GM18951 (cell line): ENCODE results near the gene BEND7.
"Not testable (repeated sequence)": the region's sequence is repeated elsewhere in the genome, so short reads cannot be mapped to it uniquely, and the experiment has no call there.

ENCODE experiments used
- POLR2A ChIP-seq: IDR thresholded peaks from 4 replicates; pipeline ENCODE4 v1.6.1; 2011; ENCODE audit warnings: mild to moderate bottlenecking; ENCODE audit not compliant: insufficient read length, insufficient read depth; ENCODE audit errors: extremely low read depth
- in situ Hi-C: fragments of 300-500 bp; cut with MboI; formaldehyde crosslinking; loops from one replicate; pipeline ENCODE4 v1.12.0; 2022; ENCODE audit warnings: low sequenced_read_pairs, mixed read lengths, inconsistent platforms; ENCODE audit not compliant: unreplicated experiment

BEND7 gene, protein sequence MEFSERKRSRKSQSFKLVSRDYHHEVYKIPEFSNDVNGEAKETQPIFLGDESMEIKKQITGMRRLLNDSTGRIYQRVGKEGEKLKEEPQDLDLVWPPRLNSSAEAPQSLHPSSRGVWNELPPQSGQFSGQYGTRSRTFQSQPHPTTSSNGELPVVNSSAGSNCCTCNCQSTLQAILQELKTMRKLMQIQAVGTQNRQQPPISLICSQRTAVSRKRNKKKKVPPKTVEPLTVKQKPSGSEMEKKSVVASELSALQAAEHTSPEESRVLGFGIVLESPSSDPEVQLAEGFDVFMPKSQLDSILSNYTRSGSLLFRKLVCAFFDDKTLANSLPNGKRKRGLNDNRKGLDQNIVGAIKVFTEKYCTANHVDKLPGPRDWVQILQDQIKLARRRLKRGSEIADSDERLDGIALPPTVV

DNA sequence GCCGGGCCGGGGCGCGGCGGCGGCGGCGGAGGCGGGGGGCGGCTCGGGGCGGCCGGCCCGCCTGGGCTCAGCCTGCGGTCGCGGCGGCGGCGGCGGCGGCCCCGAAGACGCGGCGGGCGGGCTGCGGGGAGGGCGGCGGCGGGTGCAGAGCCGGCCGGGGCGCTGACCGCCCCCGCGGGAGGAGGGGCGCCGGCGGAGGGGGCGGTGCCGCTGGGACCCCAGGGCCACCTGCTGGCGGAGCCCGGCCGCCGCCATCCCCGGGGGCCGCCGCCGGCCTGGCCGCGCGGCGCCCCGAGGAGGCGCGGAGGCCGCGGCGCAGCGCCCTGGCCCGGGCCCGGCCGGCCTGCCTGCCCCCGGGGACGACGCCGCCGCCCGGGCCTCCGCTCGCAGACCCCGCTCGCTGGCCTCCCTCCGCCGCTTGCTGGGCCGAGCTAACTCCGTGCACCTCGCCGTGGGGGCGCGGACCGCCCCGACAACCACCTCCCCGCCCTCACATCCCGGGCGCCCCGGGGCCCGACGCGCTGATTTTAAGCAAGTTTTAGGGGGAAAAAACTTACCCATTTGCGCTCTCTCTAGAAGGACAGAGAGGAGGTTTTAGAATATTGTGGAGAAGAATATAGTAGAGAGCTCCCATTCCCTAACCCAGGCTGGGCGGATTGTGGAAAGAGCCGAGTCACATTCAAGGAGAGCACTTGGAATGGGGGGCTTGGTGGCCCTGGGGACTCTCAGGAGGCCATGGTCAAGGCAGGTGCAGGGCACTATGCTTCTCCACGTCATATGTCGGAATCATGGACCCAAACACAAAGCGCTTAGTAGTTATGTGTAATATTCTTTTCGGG, at the start of gene BEND7:
TSS of gene BEND7 (minus strand) at position 140 of the 839 bp plus-strand sequence. CDS start 481 bp downstream, outside the sequence.
- TF ChIP-seq POLR2A: no peak
- in situ Hi-C loops: no loop called here

DNA sequence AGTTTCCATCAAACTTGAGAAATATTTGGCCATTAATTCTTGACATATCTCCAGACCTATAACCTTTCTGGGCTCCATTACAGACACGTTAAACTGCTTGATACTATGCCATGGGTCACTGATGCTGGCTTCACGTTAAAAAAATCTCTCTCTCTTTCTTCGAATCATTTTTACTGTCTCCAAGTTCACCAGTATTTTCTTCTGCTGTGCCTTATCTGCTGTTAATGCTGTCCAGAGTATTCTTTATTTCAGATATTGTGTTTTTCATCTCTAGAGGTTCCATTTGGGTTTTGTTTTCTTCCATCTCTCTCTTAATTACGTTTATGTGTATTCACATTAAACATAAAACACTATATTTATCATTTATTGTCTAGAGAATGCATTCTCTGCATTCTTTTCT, 45.1 kb upstream of the BEND7 start:
- no peak for TF ChIP-seq POLR2A
- in situ Hi-C loops: no loop called here

DNA sequence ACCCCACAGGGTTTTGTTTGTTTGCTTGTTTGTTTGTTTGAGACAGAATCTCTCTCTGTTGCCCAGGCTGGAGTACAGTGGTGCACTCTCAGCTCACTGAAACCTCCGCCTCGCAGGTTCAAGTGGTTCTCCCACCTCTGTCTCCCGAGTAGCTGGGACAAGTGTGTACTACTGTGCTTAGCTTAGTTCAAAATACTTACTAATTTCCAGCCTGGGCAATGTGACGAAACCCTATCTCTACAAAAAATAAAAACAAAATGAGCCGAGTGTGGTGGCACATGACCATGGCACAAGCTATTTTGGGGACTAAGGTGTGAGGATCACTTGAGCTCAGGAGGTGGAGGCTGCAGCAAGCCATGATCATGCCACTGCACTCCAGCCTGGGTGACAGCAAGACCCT, 42.7 kb upstream of the BEND7 start:
- in situ Hi-C loops: no loop called here
- TF ChIP-seq POLR2A: no peak

DNA sequence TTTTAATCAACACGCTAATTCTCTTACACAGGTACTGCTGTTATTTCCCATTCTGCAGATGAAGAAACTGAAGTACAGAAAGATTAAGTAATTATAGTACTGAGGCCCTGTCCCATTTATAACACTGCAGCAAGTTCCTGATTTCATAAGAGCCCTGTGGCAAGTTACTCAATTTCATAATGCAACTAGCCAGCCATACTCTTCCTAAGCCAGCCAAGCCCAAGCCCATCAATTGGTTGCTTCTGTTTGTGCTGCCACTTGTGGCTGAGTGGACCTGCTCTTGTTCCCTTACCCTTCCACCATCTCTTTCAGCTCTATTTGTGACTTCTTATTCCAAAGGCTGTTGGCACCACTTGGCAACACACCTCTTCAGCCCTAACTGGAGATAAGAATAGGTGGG, 38.2 kb upstream of the BEND7 start:
- TF ChIP-seq POLR2A: no peak
- in situ Hi-C loops: no loop called here

DNA sequence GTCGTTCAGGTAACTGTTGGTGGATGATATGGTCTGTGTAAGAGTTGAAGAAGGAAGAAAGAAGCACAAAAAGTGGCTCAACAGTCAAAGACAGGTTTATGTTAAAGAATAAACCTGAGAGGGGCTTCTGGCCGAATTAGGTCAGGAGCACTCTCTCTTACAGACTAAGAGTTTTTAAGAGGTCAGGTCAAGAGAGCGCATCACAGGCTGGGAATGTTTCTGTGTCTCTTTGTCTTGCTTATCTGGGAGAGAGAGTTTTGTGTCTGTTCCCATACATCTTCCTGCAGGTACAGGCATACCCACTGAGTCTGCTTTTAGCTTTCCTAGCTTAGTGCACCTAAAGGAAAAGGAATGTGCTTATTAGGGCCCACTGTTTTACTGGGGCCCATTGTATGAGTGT, 35.8 kb upstream of the BEND7 start:
- no peak for TF ChIP-seq POLR2A
- in situ Hi-C loops: no loop called here

DNA sequence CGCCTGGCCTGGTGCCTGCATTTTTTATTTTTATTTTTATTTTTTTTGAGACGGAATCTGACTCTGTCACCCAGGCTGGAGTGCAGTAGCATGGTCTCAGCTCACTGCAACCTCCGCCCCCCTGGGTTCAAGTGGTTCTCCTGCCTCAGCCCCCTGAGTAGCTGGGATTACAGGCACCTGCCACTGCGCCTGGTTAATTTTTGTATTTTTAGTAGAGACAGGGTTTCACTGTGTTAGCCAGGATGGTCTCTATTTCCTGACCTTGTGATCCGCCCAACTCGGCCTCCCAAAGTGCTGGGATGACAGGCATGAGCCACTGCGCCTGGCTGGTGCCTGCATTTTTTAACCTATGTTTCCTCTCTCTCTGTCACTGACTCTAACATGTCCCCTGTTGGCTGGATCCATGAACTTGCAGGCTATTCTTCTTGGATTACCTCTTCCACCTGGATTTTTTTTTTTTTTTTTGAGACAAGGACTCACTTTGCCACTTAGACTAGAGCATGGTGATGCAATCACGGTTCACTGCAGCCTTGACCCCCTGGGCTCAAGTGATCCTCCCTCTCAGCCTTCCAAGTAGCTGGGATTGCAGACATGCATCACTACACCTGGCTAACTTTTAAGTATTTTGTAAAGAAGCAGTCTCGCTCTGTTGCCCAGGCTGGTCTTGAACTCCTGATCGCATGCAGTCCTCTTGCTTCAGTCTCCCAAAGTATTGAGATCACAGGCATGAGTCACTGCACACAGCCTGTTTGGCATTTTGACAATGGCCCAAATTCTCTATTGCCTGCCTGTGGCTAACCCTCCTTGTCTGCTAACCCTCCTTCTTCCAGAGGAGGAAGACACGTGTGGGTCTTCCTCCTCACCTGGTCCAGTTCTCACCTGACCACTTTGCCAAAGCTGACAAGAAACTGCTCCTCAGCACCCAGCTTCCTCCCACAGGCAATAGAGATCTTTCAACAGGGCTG, 34.9 kb upstream of the BEND7 start:
- in situ Hi-C loops: no loop called here
- TF ChIP-seq POLR2A: no peak

DNA sequence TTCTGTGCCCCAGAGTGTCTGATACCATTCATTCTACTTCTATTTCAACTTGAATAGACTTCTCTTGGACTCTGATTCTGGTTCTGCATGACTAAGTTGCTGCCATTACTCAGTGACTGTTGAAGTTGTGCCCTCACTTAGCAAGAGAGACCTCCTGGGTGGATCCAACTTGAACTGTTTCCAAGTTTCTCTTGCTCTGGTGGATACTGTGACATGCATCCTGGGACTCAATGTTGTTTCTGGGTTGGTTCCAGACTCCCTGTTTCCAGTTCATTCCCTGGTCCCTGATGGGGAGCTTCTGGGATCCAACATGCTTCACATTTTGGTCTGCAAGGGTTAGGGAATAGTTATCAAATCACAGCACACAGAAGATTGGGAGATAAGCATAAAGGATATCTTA, 31.8 kb upstream of the BEND7 start:
- no peak for TF ChIP-seq POLR2A
- in situ Hi-C loops: no loop called here

DNA sequence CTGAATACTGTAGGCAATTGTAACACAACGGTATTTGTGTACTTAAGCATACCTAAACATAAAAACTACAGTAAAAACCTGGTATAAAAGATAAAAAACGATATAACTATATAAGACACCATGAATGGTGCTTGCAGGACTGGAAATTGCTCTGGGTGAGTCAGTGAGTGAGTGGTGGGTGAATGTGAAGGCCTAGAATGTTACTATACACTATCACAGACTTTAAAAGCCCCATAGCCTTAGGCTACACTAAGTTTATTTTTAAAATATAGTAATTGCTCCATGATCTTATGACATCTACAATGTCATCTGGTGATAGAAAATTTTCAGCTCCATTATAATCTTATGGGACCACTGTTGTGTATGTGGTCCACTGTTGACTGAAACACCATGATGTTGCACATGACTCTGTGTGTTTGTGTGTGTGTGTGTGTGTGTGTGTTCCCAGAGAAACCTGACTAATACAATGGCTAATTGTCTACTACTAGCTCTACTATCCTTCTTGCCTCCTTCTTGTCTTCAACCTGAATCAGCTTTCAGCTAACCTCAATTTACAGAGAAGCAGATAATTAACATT, 30.4 kb upstream of the BEND7 start:
- in situ Hi-C loops: no loop called here
- no peak for TF ChIP-seq POLR2A

DNA sequence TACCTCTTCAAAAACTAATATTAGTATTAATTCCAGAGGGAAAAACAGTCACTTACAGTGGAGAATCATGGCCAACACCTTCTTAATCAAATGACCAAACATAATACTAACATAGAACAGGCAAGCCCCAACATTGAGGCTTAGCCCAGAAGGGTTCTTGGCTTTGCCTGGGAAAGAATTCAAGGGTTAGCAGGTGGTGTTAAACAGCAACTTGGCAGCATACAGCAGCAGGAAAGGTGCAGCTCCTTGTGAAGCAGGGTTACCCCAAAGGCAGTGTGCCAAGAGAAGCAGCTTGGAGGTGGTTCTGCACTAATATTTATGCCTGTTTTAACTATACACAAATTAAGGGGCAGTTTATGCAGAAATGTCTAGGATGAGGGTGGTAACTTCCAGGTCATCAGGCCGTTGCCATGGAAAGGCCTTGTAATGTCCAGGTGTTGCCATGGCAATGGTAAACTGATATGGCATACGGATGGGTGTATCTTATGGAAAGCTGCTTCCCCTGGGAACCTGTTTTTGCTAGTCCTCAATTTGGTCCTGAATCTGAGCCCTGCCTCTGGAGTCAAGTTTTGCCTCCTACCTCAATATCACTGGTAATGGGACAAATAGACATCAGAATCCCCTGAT, 27.2 kb upstream of the BEND7 start:
- no peak for TF ChIP-seq POLR2A
- in situ Hi-C loops: no loop called here

DNA sequence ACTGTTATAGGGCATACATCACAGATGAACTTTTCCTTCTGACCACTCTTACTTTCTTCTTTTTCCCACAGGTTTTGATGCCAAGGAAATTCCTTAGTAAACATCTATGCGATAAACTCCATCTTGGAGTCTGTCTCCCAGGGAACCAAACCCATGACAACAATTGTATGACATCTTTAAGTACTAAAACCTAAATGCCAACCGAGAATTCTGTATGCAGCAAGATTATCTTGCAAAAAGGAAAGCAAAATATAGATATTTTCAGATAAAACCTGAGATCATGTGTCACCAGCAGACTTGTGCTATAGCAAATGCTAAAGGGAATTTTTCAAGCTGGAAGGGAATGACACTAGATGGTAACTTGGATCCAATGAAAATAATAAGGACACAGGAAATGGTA, 22.0 kb upstream of the BEND7 start:
- in situ Hi-C loops: no loop called here

DNA sequence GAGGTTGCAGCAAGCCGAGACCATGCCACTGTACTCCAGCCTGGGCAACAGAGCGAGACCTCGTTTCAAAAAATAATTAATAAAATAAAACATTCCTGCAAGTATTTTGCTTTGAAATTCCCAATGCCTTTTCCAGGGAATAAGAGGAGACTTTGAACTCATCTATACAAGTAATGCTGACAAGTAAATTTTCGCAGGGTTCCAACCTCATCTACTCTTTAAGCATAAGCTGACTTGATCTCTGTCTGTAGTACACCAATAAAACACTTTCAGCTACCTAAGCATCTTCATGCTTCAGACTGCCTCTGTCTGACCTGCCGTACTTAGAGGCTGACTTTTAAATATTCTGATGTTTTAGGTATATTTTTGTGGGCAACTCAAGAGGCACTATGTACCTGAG, 13.7 kb upstream of the BEND7 start:
- in situ Hi-C loops: no loop called here
- no peak for TF ChIP-seq POLR2A

More for the DNA sequence above, 22.0 kb upstream of the BEND7 start:
- TF ChIP-seq POLR2A: no peak

DNA sequence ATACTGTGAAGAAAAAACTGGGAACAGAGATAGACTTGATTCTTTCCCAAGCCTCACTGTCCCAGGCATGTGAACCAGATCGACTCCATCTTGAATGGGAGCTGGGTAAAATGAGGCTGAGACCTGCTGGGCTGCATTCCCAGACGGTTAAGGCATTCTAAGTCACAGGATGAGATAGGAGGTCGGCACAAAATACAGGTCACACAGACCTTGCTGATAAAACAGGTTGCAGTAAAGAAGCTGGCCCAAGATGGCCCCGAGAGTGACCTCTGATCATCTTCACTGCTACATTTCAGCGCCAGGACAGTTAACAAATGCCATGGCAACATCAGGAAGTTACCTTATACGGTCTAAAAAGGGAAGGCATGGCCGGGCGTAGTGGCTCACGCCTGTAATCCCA, 9.2 kb upstream of the BEND7 start:
- in situ Hi-C loops: not testable (repeated sequence)
